Stimulated activated CD4-positive, alpha-beta T cell treated with anti-CD3 and anti-CD28 coated beads, TNF-alpha, amount 100 ng/mL, for 48 hours (primary cell): ENCODE results near the gene CCDC137.

Experiments
- DNase-seq, 3 donors: peaks; one replicate each; pipeline ENCODE4 v3.0.0-alpha.2; 2020; ENCODE audit warnings: low read depth in 3 of 3

Gene CCDC137

DNA sequence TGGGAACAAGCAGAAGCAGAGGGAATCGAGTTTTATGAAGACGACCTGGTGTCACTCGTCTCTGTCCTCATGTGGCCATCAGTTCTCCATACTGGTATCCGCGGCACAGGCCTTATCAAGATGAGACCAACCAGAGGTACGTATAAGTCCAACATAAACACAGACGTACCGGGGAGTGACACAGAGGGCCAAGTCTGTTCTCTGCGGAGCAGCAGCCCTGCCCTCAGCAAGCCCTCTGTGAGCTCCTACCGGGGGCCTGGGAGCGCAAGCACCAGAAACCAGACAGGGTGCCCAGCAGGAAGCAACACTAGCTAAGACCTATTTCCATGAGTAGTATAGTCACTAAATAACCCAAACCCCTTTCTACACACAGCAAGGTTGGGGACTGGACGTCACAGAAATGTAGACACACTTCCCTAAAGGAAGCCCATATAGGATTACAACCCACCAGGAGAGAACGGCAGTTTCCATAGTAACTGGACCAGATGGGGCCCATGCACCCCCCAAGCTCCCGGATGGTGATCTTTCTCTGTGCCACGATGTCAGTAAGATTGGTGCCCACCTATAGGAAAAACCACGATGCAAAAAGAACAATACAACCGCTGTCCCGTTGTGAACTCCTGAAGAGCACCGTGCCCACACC is 16.1 kb downstream of the CCDC137 start:
- DNase-seq, result no peak

DNA sequence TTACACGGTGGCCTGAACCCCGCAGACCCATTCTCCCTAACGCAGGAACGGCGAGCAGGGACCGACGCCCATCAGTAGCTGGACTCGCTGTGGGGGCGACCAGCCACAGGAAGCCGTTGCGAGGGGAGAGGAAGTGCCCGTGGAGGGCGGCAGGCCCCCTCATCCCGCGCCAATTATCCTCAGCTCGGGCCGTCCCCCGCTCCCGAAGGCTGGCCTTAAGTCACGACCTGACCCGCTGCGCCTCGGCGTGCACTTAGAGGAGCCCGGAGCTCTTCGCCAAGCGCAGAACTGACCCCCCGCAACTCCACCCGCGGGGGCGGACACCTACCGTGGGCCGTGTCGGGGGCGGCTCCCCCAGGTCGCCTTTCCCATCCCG is 16.7 kb downstream of the CCDC137 start:
- DNase-seq, result no peak

DNA sequence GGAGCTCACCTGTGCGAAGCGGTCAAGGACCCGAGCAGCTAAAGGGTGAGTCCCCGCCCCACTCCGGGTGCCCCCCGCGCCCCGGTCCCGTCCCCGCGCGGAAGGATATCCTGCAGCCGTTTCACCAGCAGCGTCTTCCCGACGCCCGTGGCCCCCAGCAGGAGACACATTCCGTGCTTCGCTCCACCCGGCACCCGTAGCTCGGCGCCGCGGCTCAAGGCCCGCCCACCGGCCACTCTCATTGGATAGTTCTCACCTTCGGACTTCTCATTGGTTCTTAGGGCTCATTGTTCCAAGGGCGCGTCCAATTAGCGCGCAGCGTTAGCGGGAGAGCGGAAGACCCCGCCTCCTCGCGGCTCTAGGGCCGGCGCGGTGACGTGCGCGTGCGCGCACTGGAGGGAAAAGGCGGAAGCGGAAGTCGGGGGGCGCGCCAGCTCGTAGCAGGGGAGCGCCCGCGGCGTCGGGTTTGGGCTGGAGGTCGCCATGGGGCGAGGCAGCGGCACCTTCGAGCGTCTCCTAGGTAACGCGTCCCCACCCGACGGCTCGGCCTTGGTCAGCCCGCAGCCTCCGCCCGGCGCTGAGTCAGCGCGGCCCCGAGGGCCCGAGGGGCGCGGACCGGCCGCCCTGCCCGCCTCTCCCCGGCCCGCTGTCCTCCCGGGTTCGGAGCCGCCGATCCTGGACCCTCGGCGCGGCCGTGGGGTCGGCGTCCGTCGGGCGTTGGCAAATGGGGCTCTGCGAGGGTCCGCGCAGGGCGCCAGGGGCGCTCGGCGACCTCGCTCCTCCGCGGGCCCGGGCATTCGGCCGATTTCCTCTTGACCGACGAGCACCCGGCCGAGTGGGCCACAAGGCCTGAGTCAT is 17.3 kb downstream of the CCDC137 start, which contains the start of the genes ARL16 and HGS:
TSS of gene ARL16 (minus strand) at position 214 of the 858 bp plus-strand sequence. CDS start at position 170, 44 bp downstream.
TSS of gene HGS (plus strand) at position 428 of the 858 bp plus-strand sequence. CDS start at position 484, 56 bp downstream.
- DNase-seq, result peak; percentile 93 to 97 (median 94)

DNA sequence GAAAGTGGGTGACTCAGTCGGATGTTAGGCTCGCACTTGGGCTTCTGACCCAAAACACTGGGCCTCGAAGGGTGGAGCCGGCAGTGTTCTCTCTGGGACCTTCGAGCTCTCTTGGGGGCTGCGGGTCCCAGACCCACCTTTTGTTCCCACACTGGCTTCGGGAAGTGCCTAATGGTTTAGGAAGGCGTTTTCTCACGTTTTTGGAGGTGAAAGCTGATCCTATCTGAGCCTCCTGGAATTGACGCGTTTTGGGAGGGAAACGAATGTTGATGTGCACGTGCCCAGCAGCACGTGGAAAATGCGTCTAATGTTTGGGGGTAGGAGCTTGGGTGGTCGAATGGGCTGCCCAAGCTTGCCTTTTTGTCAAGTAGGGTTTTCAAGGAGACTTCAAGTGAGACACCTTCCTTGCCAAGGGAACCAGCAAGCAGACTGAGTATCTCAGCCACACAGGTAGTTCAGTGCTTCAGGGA is 17.9 kb downstream of the CCDC137 start:
- DNase-seq, result no peak

DNA sequence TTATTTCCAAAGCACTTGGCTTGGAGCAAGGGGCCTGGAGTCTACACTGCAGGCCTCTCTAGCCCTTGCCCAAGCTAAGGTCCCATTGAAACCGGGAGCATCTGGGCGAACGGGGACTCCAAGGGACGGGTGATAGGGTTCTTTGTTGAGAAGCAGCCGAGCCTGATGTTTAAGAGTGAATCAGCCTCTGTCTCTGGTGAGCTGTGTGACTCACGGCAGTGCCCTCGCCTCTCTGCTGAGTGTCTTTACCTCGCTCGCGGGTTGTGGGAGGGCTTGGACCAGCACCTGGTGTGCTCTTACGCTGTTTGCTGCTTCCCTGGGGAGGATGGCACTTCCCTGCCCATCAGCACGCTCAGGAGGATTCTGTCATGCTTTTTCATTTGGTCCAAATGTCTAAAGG is 18.6 kb downstream of the CCDC137 start:
- DNase-seq, result peak in 2 of 3 donors; percentile 49 to 52

DNA sequence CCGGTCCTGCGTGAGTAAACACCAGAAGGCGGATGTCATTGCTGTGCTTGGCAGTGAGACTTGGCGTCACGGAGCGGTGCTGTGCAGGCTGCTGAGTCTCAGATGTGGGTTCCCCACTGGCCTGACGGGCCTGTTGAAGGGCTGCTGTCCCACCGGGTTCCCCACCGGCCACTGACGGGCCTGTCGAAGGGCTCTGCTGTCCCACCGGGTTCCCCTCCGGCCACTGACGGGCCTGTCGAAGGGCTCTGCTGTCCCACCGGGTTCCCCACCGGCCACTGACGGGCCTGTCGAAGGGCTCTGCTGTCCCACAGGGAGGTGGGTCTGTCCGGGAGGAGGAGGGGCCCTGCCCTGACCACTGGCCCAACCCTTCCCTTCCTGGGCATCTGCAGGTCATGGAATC is 20.1 kb downstream of the CCDC137 start:
- no peak for DNase-seq

DNA sequence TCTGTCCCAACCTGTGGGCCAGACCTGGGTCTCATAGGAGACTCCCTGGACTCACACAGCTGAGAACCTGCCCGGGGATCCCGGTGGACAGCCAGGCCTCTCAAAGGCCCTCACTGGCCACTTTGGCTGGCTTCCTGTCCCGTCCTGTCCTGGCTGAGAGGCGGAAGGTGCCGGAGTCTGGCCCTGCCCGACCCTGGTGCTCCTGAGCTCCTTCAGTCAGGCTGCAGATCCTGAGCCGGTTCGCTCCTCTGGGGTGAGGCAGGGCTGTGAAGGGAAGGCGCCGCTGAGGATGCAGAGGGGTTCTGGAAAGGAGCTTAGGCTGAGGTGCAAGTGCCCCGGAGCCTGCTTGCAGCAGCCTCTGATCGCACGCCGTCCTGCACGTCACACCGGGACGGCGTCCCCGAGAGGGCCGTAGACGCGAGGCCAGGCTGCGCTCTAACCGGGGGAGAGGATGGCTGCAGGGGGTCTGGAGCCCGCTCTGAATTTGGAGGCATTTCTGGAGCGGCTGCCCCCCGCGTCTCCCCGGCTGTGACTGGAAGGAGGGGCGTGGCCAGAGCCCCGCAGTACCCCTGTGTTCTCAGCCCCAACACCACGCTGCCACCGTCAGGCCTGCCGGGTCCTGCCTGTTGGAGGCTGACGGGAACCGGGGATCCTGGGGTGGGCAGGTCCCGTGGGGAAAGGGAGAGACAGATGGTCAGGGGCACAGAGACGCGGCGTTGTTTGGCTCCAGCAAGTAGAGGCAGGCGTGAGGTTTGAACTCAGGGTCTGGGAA is 21.4 kb downstream of the CCDC137 start:
- no peak for DNase-seq

DNA sequence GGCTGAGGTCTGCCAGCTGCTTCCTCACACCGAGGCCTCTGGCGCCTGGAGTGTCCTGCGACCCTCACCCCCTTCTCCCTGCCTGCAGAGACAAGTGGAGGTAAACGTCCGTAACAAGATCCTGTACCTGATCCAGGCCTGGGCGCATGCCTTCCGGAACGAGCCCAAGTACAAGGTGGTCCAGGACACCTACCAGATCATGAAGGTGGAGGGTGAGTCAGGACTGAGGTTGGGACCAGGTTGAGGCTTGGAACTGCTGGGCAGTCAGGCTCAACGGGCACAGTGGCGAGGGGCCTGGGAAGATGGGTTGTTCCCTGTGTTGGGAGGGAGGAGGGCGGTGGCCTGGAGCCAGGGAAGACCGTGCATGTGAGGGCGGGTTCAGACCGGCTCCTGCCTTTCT is 22.1 kb downstream of the CCDC137 start:
- DNase-seq, result no peak

DNA sequence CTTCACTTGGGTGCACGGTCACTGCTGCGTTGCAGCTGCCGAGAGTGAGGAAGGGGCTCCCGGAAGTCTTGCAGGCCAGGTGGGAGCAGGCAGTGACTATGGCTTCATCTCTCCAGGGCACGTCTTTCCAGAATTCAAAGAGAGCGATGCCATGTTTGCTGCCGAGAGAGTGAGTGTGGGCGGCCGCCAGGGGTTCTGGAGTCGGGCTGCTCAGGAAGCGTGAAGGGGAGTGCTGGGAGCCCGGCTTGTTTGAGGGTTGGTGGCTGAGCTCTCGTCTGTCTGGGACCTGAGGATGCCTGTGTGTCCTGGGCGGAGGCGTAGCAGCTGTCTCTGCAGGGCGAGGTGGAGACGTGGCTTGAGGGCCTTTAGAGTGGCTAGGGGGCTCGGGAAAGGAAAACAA is 23.5 kb downstream of the CCDC137 start:
- no peak for DNase-seq

DNA sequence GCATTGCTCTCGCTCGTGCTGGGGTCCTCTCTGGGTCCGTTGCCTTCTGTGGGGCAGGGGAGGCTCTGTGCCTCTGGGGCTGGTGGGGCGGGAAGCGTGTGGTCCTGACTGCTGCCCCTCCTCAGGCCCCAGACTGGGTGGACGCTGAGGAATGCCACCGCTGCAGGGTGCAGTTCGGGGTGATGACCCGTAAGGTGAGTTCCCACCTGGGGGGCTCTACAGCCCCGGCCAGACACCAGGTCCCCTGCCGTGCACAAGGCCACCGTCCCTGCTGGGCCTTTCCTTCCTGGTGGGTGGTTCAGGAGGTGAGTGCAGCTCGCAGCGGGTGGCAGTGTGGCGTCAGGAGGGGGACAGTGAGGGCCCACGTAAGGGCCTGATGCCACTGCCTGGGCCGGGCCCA is 24.0 kb downstream of the CCDC137 start:
- no peak for DNase-seq

DNA sequence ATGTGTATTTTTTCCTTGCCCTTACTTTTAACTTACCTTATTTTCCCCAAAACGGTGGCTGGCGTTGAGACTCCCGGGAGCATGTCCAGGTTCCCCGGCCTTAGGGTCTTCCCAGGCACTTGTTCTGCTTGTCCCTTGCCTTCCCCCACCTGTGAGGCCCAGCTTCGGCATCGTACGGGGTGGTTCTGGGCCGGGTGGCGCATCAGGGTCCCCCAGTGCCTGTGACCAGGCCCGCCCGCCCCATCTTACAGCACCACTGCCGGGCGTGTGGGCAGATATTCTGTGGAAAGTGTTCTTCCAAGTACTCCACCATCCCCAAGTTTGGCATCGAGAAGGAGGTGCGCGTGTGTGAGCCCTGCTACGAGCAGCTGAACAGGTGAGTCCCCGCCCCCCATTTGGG is 24.7 kb downstream of the CCDC137 start:
- no peak for DNase-seq

DNA sequence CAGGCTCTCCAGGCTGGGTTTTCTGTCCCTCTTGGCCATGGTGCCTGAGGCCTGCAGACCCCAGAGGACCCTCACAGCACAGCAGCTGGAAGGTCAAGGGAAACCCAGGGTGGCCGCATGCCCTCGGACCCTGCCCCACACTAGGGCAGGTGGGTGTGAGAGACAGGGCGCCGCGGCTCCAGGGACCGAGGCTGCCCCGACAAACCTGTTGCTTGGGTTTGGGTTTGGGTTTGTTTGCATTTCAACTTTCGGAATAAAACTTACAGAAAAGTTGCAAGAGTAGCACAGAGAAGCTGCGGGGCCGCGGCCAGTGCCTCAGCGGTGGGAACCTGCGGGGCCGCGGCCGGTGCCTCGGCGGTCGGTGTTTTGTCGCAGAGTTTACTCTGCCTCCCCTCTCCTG is 25.1 kb downstream of the CCDC137 start:
- no peak for DNase-seq

DNA sequence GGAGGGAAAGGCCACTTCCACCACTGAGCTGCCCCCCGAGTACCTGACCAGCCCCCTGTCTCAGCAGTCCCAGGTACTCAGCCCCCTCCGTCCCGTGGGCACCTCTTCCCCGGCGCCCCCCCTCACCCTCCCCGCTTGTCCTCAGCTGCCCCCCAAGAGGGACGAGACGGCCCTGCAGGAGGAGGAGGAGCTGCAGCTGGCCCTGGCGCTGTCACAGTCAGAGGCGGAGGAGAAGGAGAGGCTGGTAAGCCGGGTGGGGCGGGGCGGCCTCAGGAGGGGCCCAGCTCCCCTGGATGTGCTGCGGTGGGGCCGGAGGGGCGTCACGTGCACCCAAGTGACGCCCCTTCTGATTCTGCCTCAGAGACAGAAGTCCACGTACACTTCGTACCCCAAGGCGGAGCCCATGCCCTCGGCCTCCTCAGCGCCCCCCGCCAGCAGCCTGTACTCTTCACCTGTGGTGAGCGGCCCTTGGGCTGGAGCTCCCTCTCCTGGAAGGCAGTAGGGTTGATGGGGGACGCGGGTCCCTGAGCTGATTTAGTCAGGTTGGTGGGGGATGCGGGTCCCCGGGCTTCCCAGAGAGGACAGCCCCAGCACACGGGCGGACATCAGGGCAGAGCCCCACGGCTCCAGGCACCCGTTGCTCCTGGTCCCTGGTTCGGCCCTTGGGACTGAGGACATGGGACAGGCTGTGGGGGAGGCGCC is 27.1 kb downstream of the CCDC137 start:
- no peak for DNase-seq

DNA sequence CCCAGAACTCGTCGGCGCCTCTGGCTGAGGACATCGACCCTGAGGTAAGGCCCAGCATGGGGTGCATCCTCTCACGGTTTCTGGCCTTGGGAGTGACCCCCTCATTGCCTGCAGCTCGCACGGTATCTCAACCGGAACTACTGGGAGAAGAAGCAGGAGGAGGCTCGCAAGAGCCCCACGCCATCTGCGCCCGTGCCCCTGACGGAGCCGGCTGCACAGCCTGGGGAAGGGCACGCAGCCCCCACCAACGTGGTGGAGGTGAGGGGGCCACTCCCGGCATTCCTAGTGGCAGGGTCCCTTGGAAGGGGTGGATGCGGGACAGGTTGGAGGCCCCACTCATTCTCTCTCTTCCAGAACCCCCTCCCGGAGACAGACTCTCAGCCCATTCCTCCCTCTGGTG is 28.3 kb downstream of the CCDC137 start:
- no peak for DNase-seq

DNA sequence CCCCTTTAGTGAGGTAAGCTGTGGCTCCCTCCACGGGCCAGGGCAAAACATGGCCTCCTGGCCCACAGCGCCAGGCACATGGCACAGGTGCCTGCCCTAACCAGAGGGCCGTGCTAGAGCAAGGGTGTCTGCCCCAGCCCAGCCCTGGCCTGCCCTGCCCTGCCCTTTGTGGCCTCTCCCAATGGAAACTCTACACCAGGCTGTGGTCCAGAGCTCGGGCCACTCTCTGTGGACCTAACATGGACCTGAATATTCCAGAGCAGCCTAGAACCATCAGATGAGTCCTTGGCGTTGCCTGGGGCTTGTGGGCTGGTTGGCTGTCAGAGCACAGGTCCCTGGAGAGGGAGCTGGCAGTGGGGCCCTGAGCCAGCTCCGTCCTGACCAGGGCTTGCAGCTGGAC is 28.7 kb downstream of the CCDC137 start:
- DNase-seq, result no peak

DNA sequence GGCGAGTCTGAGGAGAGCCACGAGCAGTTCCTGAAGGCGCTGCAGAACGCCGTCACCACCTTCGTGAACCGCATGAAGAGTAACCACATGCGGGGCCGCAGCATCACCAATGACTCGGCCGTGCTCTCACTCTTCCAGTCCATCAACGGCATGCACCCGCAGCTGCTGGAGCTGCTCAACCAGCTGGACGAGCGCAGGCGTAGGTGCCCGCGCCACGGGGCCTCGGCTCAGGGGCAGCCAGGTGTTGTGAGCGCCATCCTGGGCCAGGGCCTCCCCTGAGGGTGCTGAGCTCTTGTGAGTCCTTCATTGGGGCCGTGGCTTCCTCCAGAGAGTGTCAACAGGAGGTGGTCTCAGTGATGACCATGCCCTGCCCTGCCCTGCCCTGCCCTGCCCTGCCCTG is 29.3 kb downstream of the CCDC137 start:
- no peak for DNase-seq

DNA sequence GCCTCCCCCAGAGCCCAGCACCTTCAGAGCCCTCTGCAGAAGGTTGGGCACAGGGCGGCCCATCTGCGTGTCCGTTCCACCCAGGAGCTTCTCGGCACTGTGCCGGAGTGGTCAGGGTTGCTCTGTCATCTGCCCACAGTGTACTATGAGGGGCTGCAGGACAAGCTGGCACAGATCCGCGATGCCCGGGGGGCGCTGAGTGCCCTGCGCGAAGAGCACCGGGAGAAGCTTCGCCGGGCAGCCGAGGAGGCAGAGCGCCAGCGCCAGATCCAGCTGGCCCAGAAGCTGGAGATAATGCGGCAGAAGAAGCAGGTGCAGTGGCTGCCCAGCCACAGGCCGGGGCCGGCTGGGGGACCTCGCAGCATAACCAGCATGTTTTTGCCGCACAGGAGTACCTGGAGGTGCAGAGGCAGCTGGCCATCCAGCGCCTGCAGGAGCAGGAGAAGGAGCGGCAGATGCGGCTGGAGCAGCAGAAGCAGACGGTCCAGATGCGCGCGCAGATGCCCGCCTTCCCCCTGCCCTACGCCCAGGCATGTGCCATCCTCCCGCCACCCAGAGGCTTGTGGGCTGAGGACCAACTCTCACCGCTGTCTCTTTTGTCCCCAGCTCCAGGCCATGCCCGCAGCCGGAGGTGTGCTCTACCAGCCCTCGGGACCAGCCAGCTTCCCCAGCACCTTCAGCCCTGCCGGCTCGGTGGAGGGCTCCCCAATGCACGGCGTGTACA is 29.8 kb downstream of the CCDC137 start:
- no peak for DNase-seq

DNA sequence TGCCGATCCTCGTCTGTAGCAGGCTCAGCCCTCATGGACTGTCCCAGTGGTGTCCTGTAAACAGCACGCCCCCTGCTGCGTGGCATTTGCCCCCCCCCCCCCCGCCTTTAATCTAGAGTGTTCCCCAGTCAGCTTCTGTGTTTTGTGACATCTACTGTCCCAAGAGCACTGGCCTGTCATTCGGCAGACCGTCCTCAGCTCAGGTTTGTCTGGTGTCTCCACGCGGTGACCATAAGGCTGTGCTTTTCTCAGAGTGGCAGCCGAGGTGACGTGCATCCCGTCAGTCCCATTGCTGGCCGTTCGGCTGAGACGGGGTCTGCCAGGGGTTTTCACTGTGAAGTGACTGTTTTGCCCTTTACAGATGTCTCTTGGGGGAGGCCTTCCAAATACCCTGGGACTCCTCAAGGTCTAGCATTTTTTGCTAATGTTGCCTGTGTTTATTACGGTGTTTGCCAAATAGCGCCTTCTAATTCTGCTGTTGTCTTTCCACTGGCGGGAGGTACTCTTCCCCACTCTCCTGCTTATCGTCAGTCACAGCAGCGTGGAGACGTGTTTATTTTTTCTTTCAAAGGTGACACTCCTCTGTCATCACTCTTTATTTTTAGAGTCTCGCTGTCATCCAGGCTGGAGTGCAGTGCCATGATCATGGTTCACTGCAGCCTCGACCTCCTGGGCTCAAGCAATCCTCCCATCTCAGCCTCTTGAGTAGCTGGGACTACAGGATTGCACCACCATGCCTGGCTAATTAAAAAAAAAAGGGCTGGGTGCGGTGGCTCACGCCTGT is 30.9 kb downstream of the CCDC137 start:
- DNase-seq, result no peak

DNA sequence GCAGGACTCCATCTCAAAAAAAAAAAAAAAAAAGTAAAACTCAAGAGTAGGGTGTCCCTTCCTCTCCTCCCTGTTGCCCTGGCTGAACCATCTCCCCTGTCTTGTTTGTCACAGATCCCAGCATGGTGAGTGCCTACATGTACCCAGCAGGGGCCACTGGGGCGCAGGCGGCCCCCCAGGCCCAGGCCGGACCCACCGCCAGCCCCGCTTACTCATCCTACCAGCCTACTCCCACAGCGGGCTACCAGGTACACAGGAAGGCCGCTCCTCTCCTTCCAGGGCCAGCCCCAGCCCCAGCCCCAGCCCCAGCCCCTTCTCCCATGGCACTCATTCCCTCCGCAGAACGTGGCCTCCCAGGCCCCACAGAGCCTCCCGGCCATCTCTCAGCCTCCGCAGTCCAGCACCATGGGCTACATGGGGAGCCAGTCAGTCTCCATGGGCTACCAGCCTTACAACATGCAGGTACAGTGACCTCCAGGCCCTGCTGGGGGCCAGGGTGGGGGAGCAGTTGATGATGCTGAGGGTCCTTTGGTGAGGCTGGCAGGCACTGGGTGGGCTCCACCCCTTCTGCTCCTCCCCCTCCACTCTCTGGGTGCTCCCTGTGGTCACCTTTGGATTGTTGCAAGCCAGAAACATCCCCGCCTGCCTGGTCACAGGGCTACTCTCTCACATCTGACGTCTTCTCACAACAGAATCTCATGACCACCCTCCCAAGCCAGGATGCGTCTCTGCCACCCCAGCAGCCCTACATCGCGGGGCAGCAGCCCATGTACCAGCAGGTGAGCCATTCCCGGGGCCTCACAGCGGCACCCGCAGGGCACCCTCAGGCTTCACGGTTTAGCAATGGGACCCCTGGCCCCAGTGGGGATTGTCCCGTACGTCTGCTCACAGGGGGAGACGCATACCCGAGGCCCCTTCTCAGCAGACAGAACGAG is 34.1 kb downstream of the CCDC137 start:
- no peak for DNase-seq
